Right lung (tissue), 5 donors: ENCODE measurements around the gene UGT1A9. TPM values are rescaled to one million over a fixed set of nuclear protein-coding genes. Genes with fewer than 3 reads are reported as not detected.
"Not testable (repeated sequence)": the region's sequence is repeated elsewhere in the genome, so short reads cannot be mapped to it uniquely, and the experiment has no call there.

Source experiments
- DNase-seq, 2 donors: peaks; one replicate each; pipeline ENCODE4 v3.0.0-alpha.2; 2013
- polyA plus RNA-seq, 5 donors: library from polyadenylated mRNA; unstranded; fragments of 120-200 nt; gene quantifications; one replicate each; pipeline versions ENCODE4 v1.2.1 to v1.2.3, GENCODE V29; 2013; ENCODE audit warnings: inconsistent platforms in 1 of 5, low replicate concordance in 1 of 5; ENCODE audit not compliant: insufficient read length in 5 of 5, insufficient read depth in 1 of 5

The UGT1A9 gene
- polyA plus RNA-seq, 5 donors, result not detected

DNA sequence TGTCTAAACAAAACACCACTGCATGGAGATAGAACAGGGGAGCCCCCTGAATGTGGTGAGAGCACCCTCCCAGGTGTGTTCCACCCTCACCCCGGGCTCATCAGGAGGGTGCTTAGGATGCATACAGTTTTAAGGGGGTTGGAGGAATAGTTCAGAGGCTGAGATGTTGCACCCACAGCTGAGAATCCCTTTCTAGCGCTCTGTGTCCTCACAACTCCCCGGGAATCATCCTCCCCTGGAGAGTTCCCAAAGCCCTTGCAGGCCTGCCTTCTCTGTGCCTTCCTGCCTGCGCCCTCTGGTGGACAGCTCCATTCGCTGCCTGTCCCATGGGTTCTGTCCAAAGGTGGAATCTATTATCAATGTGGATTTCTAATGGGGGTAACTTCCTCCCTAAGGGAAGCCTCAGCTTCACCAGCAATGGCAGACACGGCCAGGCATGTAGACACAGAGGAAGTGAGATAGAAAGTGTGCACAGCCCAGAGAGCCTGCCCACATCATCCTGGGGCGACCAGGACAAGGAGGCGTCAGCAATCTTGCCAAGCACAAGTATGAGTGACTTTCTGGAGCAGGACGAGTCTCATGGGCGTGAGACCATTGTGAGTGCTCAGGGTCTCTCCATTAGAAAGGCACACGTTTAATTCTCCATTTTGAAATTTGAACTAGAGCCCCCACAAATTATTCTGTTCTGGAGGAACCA lies 39.8 kb downstream of the UGT1A9 start:
- DNase-seq, result peak; percentile 52 to 66

DNA sequence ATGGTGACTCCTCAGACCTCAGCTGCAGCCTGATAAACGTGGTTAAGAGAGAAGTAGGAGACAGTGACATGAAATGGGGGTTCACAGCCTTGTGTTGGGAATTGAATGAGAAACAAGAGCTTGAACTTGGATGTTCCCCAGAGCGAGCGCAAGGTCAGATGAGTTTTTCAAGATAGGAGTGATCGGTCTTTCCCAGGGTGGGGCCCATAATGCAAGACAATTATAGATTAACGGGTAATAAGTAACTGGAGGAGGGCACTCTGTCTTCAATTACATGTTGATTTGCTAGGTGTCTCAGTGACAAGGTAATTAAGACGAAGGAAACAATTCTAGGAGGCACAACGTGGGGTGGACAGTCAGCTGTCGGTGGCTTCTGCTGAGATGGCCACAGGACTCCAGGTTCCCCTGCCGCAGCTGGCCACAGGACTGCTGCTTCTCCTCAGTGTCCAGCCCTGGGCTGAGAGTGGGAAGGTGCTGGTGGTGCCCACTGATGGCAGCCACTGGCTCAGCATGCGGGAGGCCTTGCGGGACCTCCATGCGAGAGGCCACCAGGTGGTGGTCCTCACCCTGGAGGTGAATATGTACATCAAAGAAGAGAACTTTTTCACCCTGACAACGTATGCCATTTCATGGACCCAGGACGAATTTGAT lies 41.0 kb downstream of the UGT1A9 start, which contains the start of gene UGT1A5:
UGT1A5 (plus strand) TSS at position 297 of the 651 bp plus-strand sequence; CDS start at position 382, 85 bp downstream.
- no peak for DNase-seq

DNA sequence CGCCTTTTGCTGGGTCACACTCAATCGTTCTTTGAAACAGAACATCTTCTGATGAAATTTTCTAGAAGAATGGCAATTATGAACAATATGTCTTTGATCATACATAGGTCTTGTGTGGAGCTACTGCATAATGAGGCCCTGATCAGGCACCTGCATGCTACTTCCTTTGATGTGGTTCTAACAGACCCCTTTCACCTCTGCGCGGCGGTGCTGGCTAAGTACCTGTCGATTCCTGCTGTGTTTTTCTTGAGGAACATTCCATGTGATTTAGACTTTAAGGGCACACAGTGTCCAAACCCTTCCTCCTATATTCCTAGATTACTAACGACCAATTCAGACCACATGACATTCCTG lies 41.5 kb downstream of the UGT1A9 start:
- no peak for DNase-seq

DNA sequence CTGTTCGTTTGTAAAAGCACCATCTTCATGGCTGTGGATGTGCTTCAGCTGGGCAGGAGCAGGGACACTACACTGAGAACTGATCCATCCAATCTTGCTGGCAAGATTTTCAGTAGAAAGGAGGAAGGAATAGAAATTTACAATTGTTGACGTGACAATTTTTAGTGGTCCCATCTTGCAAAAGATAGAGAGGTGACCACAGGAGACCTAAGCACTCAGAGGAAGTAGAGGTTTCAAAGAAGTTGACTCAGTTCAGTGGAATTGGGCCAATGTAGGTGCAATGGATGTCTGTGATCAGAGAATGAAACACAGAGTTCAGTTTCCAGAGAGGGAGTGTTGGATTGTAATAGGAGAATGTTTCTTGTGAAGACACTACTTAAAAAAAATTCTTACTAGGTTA lies 42.4 kb downstream of the UGT1A9 start:
- no peak for DNase-seq

DNA sequence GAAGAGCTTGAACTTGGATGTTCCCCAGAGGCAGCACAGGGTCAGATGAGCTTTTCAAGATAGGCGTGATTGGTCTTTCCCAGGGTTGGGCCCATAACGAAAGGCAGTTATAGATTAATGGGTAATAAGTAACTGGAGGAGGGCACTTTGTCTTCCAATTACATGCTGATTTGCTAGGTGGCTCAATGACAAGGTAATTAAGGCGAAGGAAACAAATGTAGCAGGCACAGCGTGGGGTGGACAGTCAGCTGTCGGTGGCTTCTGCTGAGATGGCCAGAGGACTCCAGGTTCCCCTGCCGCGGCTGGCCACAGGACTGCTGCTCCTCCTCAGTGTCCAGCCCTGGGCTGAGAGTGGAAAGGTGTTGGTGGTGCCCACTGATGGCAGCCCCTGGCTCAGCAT lies 46.9 kb downstream of the UGT1A9 start, which contains the start of gene UGT1A4:
UGT1A4 (plus strand) TSS at position 185 of the 400 bp plus-strand sequence; CDS start at position 270, 85 bp downstream.
- no peak for DNase-seq

DNA sequence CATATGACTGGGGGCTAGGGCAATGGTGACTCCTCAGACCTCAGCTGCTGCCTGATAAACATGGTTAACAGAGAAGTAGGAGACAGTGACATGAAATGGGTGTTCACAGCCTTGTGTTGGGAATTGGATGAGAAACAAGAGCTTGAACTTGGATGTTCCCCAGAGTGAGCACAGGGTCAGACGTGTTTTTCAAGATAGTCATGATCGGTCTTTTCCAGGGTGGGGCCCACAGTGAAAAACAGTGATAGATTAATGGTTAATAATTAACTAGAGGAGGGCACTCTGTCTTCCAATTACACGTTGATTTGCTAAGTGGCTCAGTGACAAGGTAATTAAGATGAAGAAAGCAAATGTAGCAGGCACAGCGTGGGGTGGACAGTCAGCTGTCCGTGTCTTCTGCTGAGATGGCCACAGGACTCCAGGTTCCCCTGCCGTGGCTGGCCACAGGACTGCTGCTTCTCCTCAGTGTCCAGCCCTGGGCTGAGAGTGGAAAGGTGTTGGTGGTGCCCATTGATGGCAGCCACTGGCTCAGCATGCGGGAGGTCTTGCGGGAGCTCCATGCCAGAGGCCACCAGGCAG lies 57.1 kb downstream of the UGT1A9 start, which contains the start of gene UGT1A3:
UGT1A3 (plus strand) TSS at position 320 of the 579 bp plus-strand sequence; CDS start at position 405, 85 bp downstream.
- no peak for DNase-seq

DNA sequence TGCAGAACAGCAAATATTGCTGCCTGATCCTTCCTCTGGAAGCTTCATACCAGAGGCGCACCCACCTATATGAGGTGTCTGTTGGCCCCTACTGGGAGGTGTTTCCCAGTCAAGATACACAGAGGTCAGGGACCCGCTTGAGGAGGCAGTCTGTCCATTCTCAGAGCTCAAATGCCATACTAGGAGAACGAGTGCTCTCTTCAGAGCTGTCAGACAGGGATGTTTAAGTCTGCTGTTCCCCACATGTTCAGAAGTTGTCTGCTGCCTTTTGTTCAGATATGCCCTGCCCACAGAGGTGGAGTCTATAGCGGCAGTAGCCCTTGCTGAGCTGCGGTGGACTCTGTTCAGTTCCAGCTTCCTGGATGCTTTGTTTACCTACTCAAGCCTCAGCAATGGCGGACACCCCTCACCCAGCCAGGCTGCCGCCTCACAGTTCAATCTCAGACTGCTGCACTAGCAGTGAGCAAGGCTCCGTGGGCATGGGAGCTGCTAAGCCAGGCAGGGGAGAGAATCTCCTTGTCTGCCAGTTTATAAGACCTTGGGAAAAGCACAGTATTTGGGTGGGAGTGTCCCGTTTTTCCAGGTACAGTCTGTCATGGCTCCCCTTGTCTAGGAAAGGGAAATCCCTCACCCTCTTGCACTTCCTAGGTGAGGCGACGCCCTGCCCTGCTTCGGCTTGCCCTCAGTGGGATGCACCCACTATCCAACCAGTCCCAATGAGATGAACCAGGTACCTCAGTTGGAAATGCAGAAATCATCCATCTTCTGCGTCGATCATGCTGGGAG lies 65.4 kb downstream of the UGT1A9 start:
- DNase-seq, result not testable (repeated sequence)

DNA sequence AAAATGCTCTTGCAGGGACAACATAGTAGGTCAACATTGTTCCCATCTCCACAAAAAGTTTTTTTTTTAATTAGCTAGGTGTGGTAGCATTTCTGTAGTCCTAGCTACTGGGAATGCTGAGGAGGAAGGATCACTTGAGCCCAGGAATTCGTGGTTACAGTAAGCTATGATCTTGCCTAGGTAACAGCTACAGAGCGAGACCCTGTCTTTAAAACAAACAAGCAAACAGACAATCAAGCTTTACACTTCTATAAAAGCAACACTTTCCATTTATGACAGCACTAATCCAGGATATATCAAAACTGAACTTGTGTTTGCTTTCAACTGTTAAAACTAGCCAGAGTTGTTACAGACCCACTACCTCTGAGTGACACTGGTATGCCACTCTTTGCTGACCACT lies 69.2 kb downstream of the UGT1A9 start:
- no peak for DNase-seq

DNA sequence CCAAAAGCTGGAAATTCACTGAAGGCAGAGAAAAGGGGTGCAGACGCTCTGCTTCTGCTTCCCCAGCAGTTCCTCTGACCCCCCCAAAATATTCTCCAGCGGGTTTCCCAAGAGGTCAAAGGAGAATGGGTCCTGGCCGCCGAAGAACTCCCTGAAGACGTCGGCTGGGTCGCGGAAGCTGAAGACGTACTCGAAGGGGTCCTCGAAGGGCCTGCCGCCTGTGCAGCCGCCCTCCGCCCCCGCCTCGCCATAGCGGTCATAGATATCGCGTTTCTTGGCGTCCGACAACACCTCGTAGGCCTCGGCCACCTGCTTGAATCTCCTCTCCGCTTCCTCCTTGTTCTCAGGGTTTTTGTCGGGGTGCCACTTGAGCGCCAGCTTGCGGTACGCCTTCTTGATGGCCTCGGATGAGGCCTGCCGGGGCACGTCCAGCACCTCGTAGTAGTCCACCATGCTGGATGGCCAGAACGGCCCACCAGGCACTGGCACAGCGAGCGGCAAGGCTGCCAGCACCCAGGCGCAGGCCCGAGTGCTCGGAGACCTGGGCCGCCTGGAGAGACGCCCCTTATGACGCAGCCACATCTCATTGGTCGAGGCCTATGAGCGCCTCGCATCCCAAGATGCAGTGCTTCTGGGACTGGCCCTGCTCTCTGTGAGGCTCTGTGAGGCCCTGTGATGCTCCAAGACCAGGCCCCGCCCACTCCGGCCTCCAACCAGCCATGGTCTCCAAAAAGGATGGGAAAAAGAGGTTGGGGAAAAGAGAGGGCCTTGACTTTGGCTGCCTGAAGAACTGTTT lies 72.0 kb downstream of the UGT1A9 start:
- no peak for DNase-seq

DNA sequence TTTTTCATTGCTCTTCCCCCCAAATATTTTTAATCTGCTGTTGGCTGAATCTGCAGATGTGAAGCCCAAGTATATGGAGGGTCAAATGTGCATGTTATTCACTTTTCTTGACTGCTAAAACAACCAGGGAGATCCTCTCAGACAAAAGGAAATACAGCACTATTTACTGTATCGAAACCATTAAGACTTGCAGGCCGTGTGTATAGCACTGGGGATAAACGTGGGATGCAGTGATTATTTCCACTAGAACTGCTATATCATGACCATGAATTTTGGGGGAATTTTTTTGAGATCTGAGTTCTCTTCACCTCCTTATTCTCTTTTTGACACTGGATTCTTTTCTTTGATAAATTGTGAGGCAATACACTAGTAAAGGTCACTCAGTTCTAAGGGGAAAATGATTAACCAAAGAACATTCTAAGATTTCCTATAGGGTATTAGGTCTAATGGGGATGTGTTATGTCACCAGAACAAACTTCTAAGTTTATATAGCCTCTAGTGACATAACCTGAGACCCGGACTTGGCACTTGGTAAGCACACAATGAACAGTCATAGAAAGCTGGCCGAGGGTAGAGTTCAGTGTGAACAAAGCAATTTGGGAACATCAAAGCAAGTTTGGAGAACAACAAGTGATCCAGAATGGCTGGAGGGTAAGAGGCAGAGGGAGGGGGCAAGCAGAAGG lies 73.5 kb downstream of the UGT1A9 start:
- DNase-seq, result no peak

DNA sequence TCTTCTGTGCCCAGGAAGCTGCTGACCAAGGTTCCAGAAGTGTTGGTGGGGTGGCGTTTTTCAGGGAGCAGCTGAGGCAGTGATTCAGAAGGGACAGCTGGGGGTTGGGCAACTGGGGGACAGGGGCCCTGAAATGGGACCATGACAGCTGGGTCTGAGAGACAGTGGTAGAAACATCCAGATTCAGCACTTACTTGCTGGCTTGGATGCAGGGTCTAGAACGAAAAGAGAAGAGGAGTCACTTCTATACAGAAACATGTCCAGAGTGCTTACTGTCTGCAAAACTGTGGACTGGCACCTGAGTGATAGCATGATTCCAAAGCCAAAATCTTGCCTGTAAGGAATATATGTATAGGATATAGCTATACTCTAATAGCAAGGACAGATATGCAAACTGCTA lies 74.1 kb downstream of the UGT1A9 start:
- DNase-seq, result not testable (repeated sequence)

DNA sequence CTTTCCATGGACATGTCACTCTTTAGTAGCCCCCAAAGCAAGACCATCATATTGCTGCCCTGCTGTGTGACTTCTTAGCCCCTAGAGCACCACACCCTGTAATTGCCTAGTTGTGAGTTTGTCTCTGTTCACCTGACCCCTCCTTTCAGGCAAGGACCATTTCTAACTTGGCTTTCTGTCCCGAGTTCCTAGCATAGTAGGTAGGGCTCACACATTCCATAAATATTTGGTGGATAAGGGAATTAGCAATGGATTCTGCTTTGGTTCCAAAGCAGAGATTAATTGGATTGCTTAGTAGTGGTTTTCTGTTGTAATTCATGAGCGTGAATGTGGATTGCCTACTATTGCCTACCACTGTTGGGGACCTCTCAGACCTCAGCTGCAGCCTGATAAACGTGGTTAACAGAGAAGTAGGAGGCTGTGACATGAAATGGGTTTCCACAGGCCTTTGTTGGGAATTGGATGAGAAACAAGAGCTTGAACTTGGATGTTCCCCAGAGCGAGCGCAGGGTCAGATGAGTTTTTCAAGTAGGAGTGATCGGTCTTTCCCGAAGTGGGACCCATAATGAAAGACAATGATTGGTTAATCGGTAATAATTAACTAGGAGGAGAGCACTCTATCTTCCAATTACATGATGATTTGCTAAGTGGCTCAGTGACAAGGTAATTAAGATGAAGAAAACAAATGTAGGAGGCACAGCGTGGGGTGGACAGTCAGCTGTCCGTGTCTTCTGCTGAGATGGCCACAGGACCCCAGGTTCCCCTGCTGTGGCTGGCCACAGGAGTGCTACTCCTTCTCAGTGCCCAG lies 75.0 kb downstream of the UGT1A9 start:
- DNase-seq, result no peak

DNA sequence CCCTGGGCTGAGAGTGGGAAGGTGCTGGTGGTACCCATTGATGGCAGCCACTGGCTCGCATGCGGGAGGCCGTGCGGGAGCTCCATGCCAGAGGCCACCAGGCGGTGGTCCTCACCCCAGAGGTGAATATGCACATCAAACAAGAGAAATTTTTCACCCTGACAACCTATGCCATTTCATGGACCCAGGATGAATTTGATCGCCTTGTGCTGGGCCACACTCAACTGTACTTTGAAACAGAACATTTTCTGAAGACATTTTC lies 75.5 kb downstream of the UGT1A9 start:
- DNase-seq, result no peak

DNA sequence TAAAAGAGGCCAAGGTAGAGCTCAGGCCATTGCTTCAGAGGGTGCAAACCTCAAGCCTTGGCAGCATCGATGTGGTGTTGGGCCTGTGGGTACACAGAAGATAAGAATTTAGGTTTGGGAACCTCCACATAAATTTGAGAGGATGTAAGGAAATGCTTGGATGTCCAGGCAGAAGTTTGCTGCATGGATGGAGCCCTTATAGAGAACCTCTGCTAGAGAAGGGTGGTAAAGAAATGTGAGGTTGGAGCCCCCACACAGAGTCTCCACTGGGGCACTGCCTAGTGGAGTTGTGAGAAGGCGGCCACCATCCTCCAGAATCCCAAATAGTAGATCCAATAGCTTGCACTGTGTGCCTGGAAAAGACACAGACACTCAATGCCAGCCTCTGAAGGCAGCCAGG lies 79.0 kb downstream of the UGT1A9 start:
- not testable (repeated sequence) for DNase-seq

DNA sequence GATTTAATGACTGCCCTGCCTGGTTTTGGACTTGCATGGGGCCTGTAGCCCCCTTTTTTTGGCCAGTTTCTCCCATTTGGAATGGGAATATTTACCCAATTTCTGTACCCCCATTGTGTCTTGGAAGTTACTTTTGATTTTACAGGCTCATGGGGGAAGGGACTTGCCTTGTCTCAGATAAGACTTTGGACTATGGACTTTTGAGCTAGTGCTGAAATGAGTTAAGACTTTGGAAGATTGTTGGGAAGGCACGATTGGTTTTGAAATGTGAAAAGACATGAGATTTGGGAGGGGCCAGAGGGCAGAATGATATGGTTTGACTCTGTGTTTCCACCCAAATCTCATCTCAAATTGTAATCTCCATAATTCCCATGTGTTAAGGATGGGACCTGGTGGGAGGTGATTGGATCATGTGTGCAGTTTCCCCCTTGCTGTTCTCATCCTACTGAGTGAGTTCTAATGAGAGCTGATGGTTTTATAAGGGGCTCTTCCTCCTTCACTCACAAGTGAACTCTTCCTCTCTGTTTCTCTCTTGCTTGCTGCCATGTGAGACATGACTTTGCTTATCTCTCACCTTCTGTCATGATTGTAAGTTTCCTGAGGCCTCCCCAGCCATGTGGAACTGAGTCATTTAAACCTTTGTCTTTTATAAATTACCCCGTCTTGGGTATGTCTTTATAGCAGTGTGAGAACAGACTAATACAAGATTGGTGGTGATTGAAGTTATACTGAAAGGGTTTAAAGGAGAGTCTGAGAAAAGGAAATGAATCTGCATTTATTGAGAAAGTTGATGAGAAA lies 79.7 kb downstream of the UGT1A9 start:
- not testable (repeated sequence) for DNase-seq

DNA sequence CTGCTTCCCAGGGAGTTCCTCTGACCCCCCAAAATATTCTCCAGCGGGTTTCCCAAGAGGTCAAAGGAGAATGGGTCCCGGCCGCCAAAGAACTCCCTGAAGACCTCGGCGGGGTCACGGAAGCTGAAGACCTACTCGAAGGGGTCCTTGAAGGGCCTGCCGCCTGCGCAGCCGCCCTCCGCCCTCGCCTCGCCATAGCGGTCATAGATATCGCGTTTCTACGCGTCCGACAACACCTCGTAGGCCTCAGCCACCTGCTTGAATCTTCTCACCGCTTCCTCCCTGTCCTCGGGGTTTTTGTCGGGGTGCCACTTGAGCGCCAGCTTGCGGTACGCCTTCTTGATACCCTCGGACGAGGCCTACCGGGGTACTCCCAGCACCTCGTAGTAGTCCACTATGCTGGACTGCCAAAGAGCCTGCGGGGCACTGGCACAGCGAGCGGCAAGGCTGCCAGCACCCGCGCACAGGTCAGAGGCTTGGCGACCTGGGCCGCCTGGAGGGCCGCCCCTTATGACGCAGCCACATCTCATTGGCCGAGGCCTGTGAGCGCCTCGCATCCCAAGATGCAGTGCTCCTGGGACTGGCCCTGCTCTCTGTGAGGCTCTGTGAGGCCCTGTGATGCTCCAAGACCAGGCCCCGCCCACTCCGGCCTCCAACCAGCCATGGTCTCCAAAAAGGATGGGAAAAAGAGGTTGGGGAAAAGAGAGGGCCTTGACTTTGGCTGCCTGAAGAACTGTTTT lies 83.3 kb downstream of the UGT1A9 start:
- no peak for DNase-seq

DNA sequence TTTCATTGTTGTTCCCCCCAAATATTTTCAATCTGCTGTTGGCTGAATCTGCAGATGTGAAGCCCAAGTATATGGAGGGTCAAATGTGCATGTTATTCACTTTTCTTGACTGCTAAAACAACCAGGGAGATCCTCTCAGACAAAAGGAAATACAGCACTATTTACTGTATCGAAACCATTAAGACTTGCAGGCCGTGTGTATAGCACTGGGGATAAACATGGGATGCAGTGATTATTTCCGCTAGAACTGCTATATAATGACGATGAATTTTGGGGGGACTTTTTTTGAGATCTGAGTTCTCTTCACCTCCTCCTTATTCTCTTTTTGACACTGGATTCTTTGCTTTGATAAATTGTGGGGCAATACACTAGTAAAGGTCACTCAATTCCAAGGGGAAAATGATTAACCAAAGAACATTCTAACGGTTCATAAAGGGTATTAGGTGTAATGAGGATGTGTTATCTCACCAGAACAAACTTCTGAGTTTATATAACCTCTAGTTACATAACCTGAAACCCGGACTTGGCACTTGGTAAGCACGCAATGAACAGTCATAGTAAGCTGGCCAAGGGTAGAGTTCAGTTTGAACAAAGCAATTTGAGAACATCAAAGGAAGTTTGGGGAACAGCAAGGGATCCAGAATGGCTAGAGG lies 84.9 kb downstream of the UGT1A9 start:
- DNase-seq, result no peak

DNA sequence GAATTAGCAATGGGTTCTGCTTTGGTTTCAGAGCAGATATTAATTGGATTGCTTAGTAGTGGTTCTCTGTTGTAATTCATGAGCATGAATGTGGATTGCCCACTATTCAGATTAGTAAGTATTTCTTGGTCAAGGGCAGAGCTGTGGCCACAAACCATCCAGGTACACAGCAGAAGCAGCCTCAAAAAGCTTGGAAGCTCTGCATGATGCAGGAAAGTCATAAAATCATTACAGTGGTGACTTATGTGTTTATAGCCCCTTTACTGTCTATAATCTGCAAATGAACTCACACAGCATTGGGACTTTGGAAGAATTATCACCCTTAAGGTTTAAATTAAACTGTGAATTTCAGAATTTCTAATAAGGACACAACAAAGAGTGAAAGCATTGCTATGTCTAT lies 86.4 kb downstream of the UGT1A9 start:
- no peak for DNase-seq
